Measurements from ENCODE around the gene FAM3C. TPM values are rescaled to one million over a fixed set of nuclear protein-coding genes. Genes with fewer than 3 reads are reported as not detected.

The FAM3C gene
- total and polyA plus RNA-seq, 2 of the 4 experiments (the other 2 are of a cell fraction): 11.5 to 45.8 TPM

DNA sequence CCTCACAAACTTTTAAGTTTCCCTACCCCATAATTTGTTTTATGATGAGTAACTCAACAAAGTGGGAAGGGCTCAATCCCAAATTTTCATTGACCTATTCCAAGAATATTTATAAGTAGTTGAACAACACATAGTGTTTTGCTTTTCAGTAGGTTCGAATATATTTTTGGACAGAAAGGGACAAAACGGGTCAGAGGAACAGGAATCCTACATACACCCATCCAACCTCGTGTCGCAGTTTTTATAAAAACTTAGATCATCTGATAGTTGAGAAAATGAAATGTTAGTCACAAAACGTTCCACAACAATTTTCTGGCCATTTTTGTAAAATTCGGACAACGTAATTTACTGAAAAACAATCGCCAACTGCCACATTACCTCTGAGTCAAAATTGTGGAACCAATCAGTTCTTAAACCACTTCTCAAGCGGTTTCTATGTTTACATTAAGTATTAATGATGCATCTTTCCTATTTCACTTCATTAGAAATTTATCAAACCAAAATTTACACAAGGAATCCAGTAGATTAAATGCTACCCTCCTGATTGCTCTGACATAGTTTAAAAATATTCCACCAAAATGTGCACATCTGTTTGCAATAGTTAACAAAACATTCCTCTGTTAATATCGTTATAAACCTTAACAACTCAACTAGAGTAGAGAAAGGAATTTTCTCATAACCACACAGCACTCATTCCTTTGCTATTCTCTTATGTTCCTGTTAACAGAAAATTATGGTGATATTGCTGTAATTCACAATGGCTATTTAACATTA is 61.0 kb downstream of the FAM3C start (continued):
- no peak for TF ChIP-seq RCOR1 (IDR thresholded peaks at IDR 0.05; ENCODE audit: insufficient replicate concordance, low read length)

DNA sequence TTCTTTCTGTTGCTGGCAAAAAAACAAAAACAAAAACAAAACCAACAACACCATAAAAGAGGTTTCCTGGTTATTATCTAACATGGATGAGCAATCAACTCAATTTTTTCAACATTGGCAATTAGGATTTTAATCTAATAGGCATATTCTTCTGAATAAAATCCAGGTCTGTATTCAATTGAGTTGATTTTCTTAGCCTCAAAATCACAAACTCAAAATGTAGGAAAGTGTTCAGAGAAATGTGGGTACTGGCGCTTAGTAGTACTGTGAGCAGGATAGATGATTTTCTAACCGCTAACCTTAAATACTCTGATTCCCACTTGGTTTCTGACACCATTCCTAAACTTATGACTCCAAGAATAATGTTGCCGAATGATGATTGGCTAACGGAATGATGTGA is 61.7 kb downstream of the FAM3C start:
- Histone ChIP-seq H3K18ac (ENCODE audit: low read depth, low read length) (no peak overlapping the region), H4K5ac (ENCODE audit: low read depth, low read length) (no peak overlapping the region), H2AFZ (replicated peaks; ENCODE audit: low read length, poor library complexity) (no peak overlapping the region), H4K91ac (ENCODE audit: insufficient read depth, low read depth, low read length) (no peak overlapping the region), H3K14ac (replicated peaks; ENCODE audit: low read depth, low read length) (no peak overlapping the region), H3K4me2 (ENCODE audit: low read depth, low read length) (no peak overlapping the region), H3K27ac (ENCODE audit: insufficient read depth, low read length) (no peak overlapping the region), H3K79me1 (ENCODE audit: low read depth in 1 of 2, low read length in 2 of 2) (peaks cover 0 to 4% of the 10 kb centered on the region in 2 experiments; a peak in 1 of 4 replicates), H4K20me1 (ENCODE audit: insufficient read depth, low read length) (no peaks in the 10 kb centered on the region), H3K4me3 (ENCODE audit: insufficient read depth, low read depth, low read length) (no peak overlapping the region), H3K4ac (ENCODE audit: low read depth, low read length) (no peak overlapping the region), H2BK120ac (ENCODE audit: low read depth, low read length) (no peak overlapping the region), H3K9ac (ENCODE audit: low read depth, low read length) (no peak overlapping the region), H3K23ac (ENCODE audit: low read depth, low read length) (no peak overlapping the region), H3K56ac (ENCODE audit: extremely low read depth, insufficient read depth, low read length) (no peak overlapping the region), H3K27me3 (ENCODE audit: control insufficient read depth, insufficient read depth, low read length) (peaks cover 10% of the 10 kb centered on the region; the same call in 1 of the 2 replicates), H3K9me1 (ENCODE audit: insufficient read depth, low read length) (peaks cover 4% of the 10 kb centered on the region), H2AK9ac (replicated peaks; ENCODE audit: low read depth, low read length, poor library complexity) (no peak overlapping the region), H2AK5ac (ENCODE audit: low read depth, low read length) (no peak overlapping the region), H2BK20ac (ENCODE audit: low read depth, low read length) (no peak overlapping the region), H3K4me1 (ENCODE audit: control insufficient read depth, insufficient read depth, low read length) (no peaks in the 10 kb centered on the region; the same call in 1 of the 2 replicates), H2BK5ac (ENCODE audit: low read depth, low read length, poor library complexity, severe bottlenecking) (no peak overlapping the region), H3K9me3 (ENCODE audit: control insufficient read depth, insufficient read depth, low read length) (no peaks in the 10 kb centered on the region), H2BK15ac (ENCODE audit: low read depth, low read length) (no peak overlapping the region), H4K8ac (ENCODE audit: low read depth in 2 of 2, low read length in 2 of 2) (no peak overlapping the region), H3K36me3 (ENCODE audit: control insufficient read depth, insufficient read depth, low read length) (no peaks in the 10 kb centered on the region; the same call in 1 of the 2 replicates)
- ATAC-seq (ENCODE audit: low read depth) (no peak), DNase-seq (no peak)
- POLR2A ChIA-PET (ENCODE audit: unreplicated experiment): no interaction called here
- WGBS, 2 experiments (ENCODE audit: extremely low coverage in 2 of 2, insufficient read length in 1 of 2): no CpG with 5 or more reads among the region's 4 CpGs
- TF ChIP-seq RAD21 (IDR thresholded peaks at IDR 0.05; ENCODE audit: low read length): no peak
- in situ Hi-C loops (cut with MboI; ENCODE audit: low sequenced_read_pairs) (loop anchor here (25.0 kb wide), 2 partner anchors 197 to 347 kb away; partner anchors contain the start of gene CPED1), intact Hi-C loops (cut with micrococcal nuclease) (loop anchor here (10.0 kb wide), 1 partner anchor 530 kb away; no protein-coding TSS in a partner anchor), dilution Hi-C loops (cut with HindIII; ENCODE audit: low sequenced_read_pairs, unreplicated experiment) (no loop called here)
- BruUV-seq (replicated peaks): no TSS peak
- CTCF ChIA-PET: no interaction called here

Measured in IMR-90 (cell line).